H1 (cell line): ENCODE data around the gene KCNK13. TPM values are rescaled to one million over a fixed set of nuclear protein-coding genes. Genes with fewer than 3 reads are reported as not detected.

Source experiments
- CTCF ChIA-PET: fragments of 300-600 bp; sonication (Branson Sonifier 250); formaldehyde crosslinking; loops from one replicate; lab custom pipeline; 2021; ENCODE audit not compliant: partially characterized antibody; lab: Charles Lee
- POLR2A ChIA-PET: fragments of 300-600 bp; sonication (Branson Sonifier 250); formaldehyde crosslinking; loops from one replicate; lab custom pipeline; 2021; ENCODE audit warnings: inconsistent platforms; ENCODE audit not compliant: partially characterized antibody; lab: Charles Lee
- DNase-seq, 2 experiments: peaks; one replicate each; pipeline versions ENCODE4 v3.0.0 to v3.0.0-alpha.2; 2010 to 2022; ENCODE audit warnings: low spot score in 2 of 2, low read depth in 1 of 2, mixed read lengths in 1 of 2
- FAIRE-seq: peaks from 2 replicates; lab custom pipeline; 2011; peaks lifted over from hg19 to GRCh38; lab: Jason Lieb, UNC
- H2AFZ ChIP-seq: 2 replicates; pipeline ENCODE4 v1.8.1; 2012; ENCODE audit warnings: low read length, inconsistent platforms
- H2AK5ac ChIP-seq: 2 replicates; pipeline ENCODE4 v1.6.1; 2013; ENCODE audit warnings: low read depth, low read length
- H2BK120ac ChIP-seq: replicated peaks from 2 replicates; pipeline ENCODE3; 2013; ENCODE audit warnings: low read depth, low read length, inconsistent platforms
- H2BK12ac ChIP-seq: 2 replicates; pipeline ENCODE4 v1.6.1; 2013; ENCODE audit warnings: low read depth, low read length
- H2BK15ac ChIP-seq: 2 replicates; pipeline ENCODE4 v1.6.1; 2013; ENCODE audit warnings: low read length
- H2BK20ac ChIP-seq: 2 replicates; pipeline ENCODE4 v1.6.1; 2013; ENCODE audit warnings: low read length
- H2BK5ac ChIP-seq: 2 replicates; pipeline ENCODE4 v1.6.1; 2013; ENCODE audit warnings: low read depth, low read length
- H3K14ac ChIP-seq: 2 replicates; pipeline ENCODE4 v1.6.1; 2013; ENCODE audit warnings: inconsistent platforms; ENCODE audit not compliant: insufficient read length
- H3K18ac ChIP-seq: 2 replicates; pipeline ENCODE4 v1.6.1; 2013; ENCODE audit warnings: low read length; ENCODE audit errors: extremely low read depth
- H3K23ac ChIP-seq: 2 replicates; pipeline ENCODE4 v1.6.1; 2013; ENCODE audit warnings: inconsistent platforms; ENCODE audit not compliant: insufficient read length
- H3K23me2 ChIP-seq: 2 replicates; pipeline ENCODE4 v1.6.1; 2013; ENCODE audit warnings: low read depth, low read length
- H3K27ac ChIP-seq: 2 replicates; pipeline ENCODE4 v1.6.1; 2011; ENCODE audit warnings: low read depth, low read length, inconsistent platforms
- H3K27me3 ChIP-seq, 4 experiments: replicated peaks in 1 of 4; 1 replicate in 1 of 4; 2 replicates in 3 of 4; pipeline versions ENCODE4 v1.6.1 to v1.8.1; 2011 to 2013; ENCODE audit warnings: low read length in 3 of 4, mild to moderate bottlenecking in 3 of 4, inconsistent platforms in 2 of 4, mixed read lengths in 2 of 4, moderate library complexity in 1 of 4; ENCODE audit not compliant: control insufficient read depth in 3 of 4, insufficient read depth in 3 of 4; ENCODE audit errors: extremely low read depth in 1 of 4
- H3K36me3 ChIP-seq, 4 experiments: 2 replicates each; pipeline versions ENCODE4 v1.6.1 to v1.8.1; 2011 to 2013; ENCODE audit warnings: mild to moderate bottlenecking in 4 of 4, low read length in 3 of 4, moderate library complexity in 2 of 4, control low read depth in 1 of 4, inconsistent platforms in 1 of 4; ENCODE audit not compliant: insufficient read depth in 4 of 4, control insufficient read depth in 2 of 4
- H3K4ac ChIP-seq: replicated peaks from 2 replicates; pipeline ENCODE3; 2013; ENCODE audit warnings: low read length, low read depth, mixed read lengths, inconsistent platforms; ENCODE audit not compliant: insufficient read length
- H3K4me1 ChIP-seq, 4 experiments: replicated peaks in 1 of 4; 1 replicate in 1 of 4; 2 replicates in 3 of 4; pipeline versions ENCODE4 v1.6.1 to v1.8.1; 2011 to 2013; ENCODE audit warnings: low read length in 3 of 4, inconsistent platforms in 2 of 4, mixed read lengths in 1 of 4; ENCODE audit not compliant: insufficient read depth in 4 of 4, control insufficient read depth in 3 of 4
- H3K4me2 ChIP-seq, 2 experiments: 2 replicates each; pipeline versions ENCODE4 v1.6.1 to v1.8.1; 2011 to 2013; ENCODE audit warnings: low read depth in 2 of 2, low read length in 2 of 2, control low read depth in 1 of 2, inconsistent platforms in 1 of 2, mild to moderate bottlenecking in 1 of 2; ENCODE audit not compliant: insufficient read depth in 1 of 2
- H3K4me3 ChIP-seq, 4 experiments: fragments of 200-600, 300-600 bp in 1 of 4; sonication (generic), shearing (Covaris generic), sonication (Bioruptor Twin) in 1 of 4; 2 replicates each; pipeline versions ENCODE4 v1.5.1 to v1.8.1; 2011 to 2016; ENCODE audit warnings: low read length in 4 of 4, low read depth in 3 of 4, control low read depth in 2 of 4, inconsistent platforms in 2 of 4, mild to moderate bottlenecking in 2 of 4, mixed read lengths in 1 of 4, moderate library complexity in 1 of 4; ENCODE audit not compliant: insufficient read depth in 2 of 4; ENCODE audit errors: extremely low read depth in 1 of 4
- H3K56ac ChIP-seq: replicated peaks from 2 replicates; pipeline ENCODE3; 2013; ENCODE audit warnings: low read depth, mild to moderate bottlenecking, mixed read lengths, low read length, inconsistent platforms; ENCODE audit not compliant: insufficient read length
- H3K79me1 ChIP-seq: 2 replicates; pipeline ENCODE4 v1.6.1; 2013; ENCODE audit warnings: low read depth, low read length, control low read depth
- H3K79me2 ChIP-seq, 2 experiments: 2 replicates each; pipeline versions ENCODE4 v1.6.1 to v1.8.1; 2012 to 2013; ENCODE audit warnings: low read length in 2 of 2, mild to moderate bottlenecking in 2 of 2, inconsistent platforms in 1 of 2; ENCODE audit not compliant: insufficient read depth in 2 of 2, control insufficient read depth in 1 of 2
- H3K9ac ChIP-seq, 4 experiments: replicated peaks in 1 of 4; 1 replicate in 1 of 4; 2 replicates in 3 of 4; pipeline versions ENCODE4 v1.6.1 to v1.8.1; 2011 to 2013; ENCODE audit warnings: low read depth in 3 of 4, low read length in 3 of 4, control low read depth in 2 of 4, mild to moderate bottlenecking in 2 of 4, moderate library complexity in 2 of 4, inconsistent platforms in 1 of 4; ENCODE audit errors: extremely low read depth in 1 of 4
- H3K9me3 ChIP-seq, 2 experiments: 2 replicates each; pipeline versions ENCODE4 v1.6.1 to v1.8.1; 2012 to 2013; ENCODE audit warnings: mild to moderate bottlenecking in 2 of 2, moderate library complexity in 2 of 2, control low read depth in 1 of 2, inconsistent platforms in 1 of 2, low read depth in 1 of 2, low read length in 1 of 2, mixed read lengths in 1 of 2; ENCODE audit not compliant: insufficient read depth in 2 of 2
- H4K20me1 ChIP-seq, 2 experiments: replicated peaks in 1 of 2; 2 replicates each; pipeline versions ENCODE3 to v1.8.1; 2011 to 2013; ENCODE audit warnings: inconsistent platforms in 2 of 2, low read length in 2 of 2, mild to moderate bottlenecking in 1 of 2; ENCODE audit not compliant: insufficient read depth in 2 of 2, control insufficient read depth in 1 of 2
- H4K5ac ChIP-seq: 2 replicates; pipeline ENCODE4 v1.6.1; 2013; ENCODE audit warnings: low read length, low read depth, mixed read lengths, inconsistent platforms; ENCODE audit not compliant: insufficient read length
- H4K8ac ChIP-seq: 2 replicates; pipeline ENCODE4 v1.8.0; 2013; ENCODE audit warnings: mild to moderate bottlenecking, moderate library complexity, low read length, inconsistent platforms; ENCODE audit not compliant: insufficient read depth; ENCODE audit errors: extremely low read depth
- H4K91ac ChIP-seq: replicated peaks from 2 replicates; pipeline ENCODE3; 2013; ENCODE audit warnings: low read length, mixed read lengths, inconsistent platforms; ENCODE audit not compliant: insufficient read length
- MAFK ChIP-seq: IDR thresholded peaks from 2 replicates; pipeline ENCODE4 v1.6.1; 2012; ENCODE audit warnings: low read depth, mild to moderate bottlenecking, improper control_type of control experiment, low read length
- WGBS, 2 experiments: shearing (Covaris generic) in 1 of 2; methylation state at CpG; one replicate each; pipeline versions ENCODE4 v1.1.6 to v1.1.7; 2013 to 2015; ENCODE audit warnings: low lambda C conversion rate in 2 of 2, mixed read lengths in 2 of 2, inconsistent platforms in 1 of 2, low coverage in 1 of 2, missing lambda C conversion rate in 1 of 2; ENCODE audit not compliant: insufficient replicate concordance in 2 of 2, insufficient coverage in 1 of 2, insufficient read length in 1 of 2; ENCODE audit errors: extremely low coverage in 1 of 2, missing lambda C conversion rate in 1 of 2; 5-methylcytosine and 5-hydroxymethylcytosine counted together
- polyA plus RNA-seq, 7 experiments: library from polyadenylated mRNA; depleted of rRNA in 3 of 7; stranded (reverse) in 5 of 7; unstranded in 2 of 7; fragments of >200 nt in 5 of 7; fragments of 200-250 nt in 2 of 7; gene quantifications; 1 replicate in 5 of 7; 2 replicates in 1 of 7; 4 replicates in 1 of 7; pipeline versions ENCODE4 v1.2.1 to v1.2.3, GENCODE V29; 2011 to 2013; ENCODE audit warnings: missing spikeins in 2 of 7, mixed read lengths in 2 of 7
- total RNA-seq: library from RNA; stranded (reverse); fragmentation: NEBNext Ultra II Directional; extraction: Animal tissue kit (Norgen Biotek cat#: 25700); gene quantifications from 2 replicates; pipeline ENCODE4 v1.2.1, GENCODE V29; 2021

KCNK13 gene
- total and polyA plus RNA-seq, 2 of the 8 experiments (the other 6 are each of a cell fraction or from before 2014, with no cell fraction given), result 0.39 to 0.48 TPM

- WGBS, 2 experiments, result 92% methylated on average over 4 of the region's 4 CpGs; no CpG with 5 or more reads in 1 of the 2 experiments
- Histone ChIP-seq H4K20me1 (no peaks in the 10 kb centered on the region), H3K4ac (no peak overlapping the region), H2AK5ac (no peak overlapping the region), H3K36me3 (no peaks in the 10 kb centered on the region), H3K9me3 (no peaks in the 10 kb centered on the region), H3K4me3 (no peak overlapping the region), H3K18ac (no peak overlapping the region), H4K91ac (no peak overlapping the region), H2AFZ (no peak overlapping the region), H4K5ac (no peak overlapping the region), H3K23me2 (no peaks in the 10 kb centered on the region), H2BK15ac (no peak overlapping the region), H3K79me2 (no peaks in the 10 kb centered on the region), H4K8ac (no peak overlapping the region), H3K4me2 (no peak overlapping the region), H3K14ac (no peak overlapping the region), H2BK5ac (no peak overlapping the region), H3K27me3 (no peaks in the 10 kb centered on the region), H3K56ac (no peak overlapping the region), H2BK120ac (no peak overlapping the region), H3K27ac (no peak overlapping the region), H3K79me1 (no peaks in the 10 kb centered on the region), H3K23ac (no peak overlapping the region), H3K4me1 (no peaks in the 10 kb centered on the region), H2BK20ac (no peak overlapping the region), H3K9ac (no peak overlapping the region), H2BK12ac (no peak overlapping the region)
- ChIA-PET CTCF (interaction anchor here (1.1 kb wide), 1 partner anchor 129 kb away, joined by 7 read pairs; no protein-coding TSS in a partner anchor), POLR2A (no interaction called here)
- FAIRE-seq, result no peak
- DNase-seq, result no peak
- no peak for TF ChIP-seq MAFK
Observed at GRCh38 chr14:90105756-90106155, 44.0 kb downstream of the KCNK13 start.
